ENCODE measurements around the gene RPS6KA3.
"Not testable (repeated sequence)": the region's sequence is repeated elsewhere in the genome, so short reads cannot be mapped to it uniquely, and the experiment has no call there.

Gene RPS6KA3

DNA sequence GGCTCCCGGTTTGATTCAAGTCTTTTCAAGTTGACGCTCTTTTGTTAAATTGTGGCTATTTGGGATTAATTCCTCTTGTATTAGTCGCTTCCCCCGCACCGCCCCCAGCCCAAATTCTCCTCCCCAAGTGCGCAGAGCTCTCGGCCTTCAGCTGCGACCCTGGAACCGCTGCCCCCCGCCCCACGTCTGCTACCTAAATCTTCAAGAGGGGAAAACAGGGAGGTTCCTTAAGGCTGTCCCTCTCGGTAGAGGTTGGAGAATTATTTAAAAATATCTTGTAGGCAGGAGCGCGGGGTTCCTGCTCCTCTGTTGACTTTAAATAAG is 860 bp upstream of the RPS6KA3 start:
- no peaks in the 10 kb centered on the region for H3K4me1 ChIP-seq (ENCODE audit: control insufficient read depth, insufficient read depth, low read length)
- peaks cover 17% of the 10 kb centered on the region for H3K27me3 ChIP-seq (ENCODE audit: control insufficient read depth, insufficient read depth, low read length, poor library complexity, severe bottlenecking)
- no peaks in the 10 kb centered on the region for H3K9me3 ChIP-seq (ENCODE audit: control insufficient read depth, low read length)
- H3K36me3 ChIP-seq (ENCODE audit: control insufficient read depth, insufficient read depth, low read length), result no peaks in the 10 kb centered on the region
- 0% methylated on average over 13 to 14 of the region's 14 CpGs for WGBS, 2 experiments
- no peak overlapping the region for H3K27ac ChIP-seq (ENCODE audit: insufficient read depth, low read depth, low read length, poor library complexity, severe bottlenecking)
- H3K4me3 ChIP-seq (ENCODE audit: insufficient read depth, low read depth, low read length), result peak overlapping the region; percentile 68

- H3K27ac ChIP-seq (ENCODE audit: insufficient read depth, low read depth, low read length, poor library complexity, severe bottlenecking), result no peak overlapping the region
- no peaks in the 10 kb centered on the region for H3K36me3 ChIP-seq (ENCODE audit: control insufficient read depth, insufficient read depth, low read length)
- H3K27me3 ChIP-seq (ENCODE audit: control insufficient read depth, insufficient read depth, low read length, poor library complexity, severe bottlenecking), result peaks cover 17% of the 10 kb centered on the region
- 0% methylated on average over 52 to 69 of the region's 75 CpGs for WGBS, 2 experiments
- H3K4me1 ChIP-seq (ENCODE audit: control insufficient read depth, insufficient read depth, low read length), result no peaks in the 10 kb centered on the region
- no peaks in the 10 kb centered on the region for H3K9me3 ChIP-seq (ENCODE audit: control insufficient read depth, low read length)
- peak overlapping the region; percentile 68 for H3K4me3 ChIP-seq (ENCODE audit: insufficient read depth, low read depth, low read length)
Observed at GRCh38 chrX:20265726-20266681, 705 bp downstream of the RPS6KA3 start.

- Histone ChIP-seq H3K4me3 (ENCODE audit: insufficient read depth, low read depth, low read length) (peak overlapping the region; percentile 68), H3K27ac (ENCODE audit: insufficient read depth, low read depth, low read length, poor library complexity, severe bottlenecking) (no peak overlapping the region), H3K36me3 (ENCODE audit: control insufficient read depth, insufficient read depth, low read length) (no peaks in the 10 kb centered on the region), H3K9me3 (ENCODE audit: control insufficient read depth, low read length) (no peaks in the 10 kb centered on the region), H3K4me1 (ENCODE audit: control insufficient read depth, insufficient read depth, low read length) (no peaks in the 10 kb centered on the region), H3K27me3 (ENCODE audit: control insufficient read depth, insufficient read depth, low read length, poor library complexity, severe bottlenecking) (peaks cover 17% of the 10 kb centered on the region)
- 0 to 1% methylated on average over 25 to 26 of the region's 26 CpGs for WGBS, 2 experiments
Observed at GRCh38 chrX:20265221-20265725, 1.4 kb downstream of the RPS6KA3 start.

GRCh38 chrX:20263474-20263873 is 3.2 kb downstream of the RPS6KA3 start:
- H3K4me3 ChIP-seq (ENCODE audit: insufficient read depth, low read depth, low read length), result no peak overlapping the region
- H3K9me3 ChIP-seq (ENCODE audit: control insufficient read depth, low read length), result no peaks in the 10 kb centered on the region
- no peaks in the 10 kb centered on the region for H3K4me1 ChIP-seq (ENCODE audit: control insufficient read depth, insufficient read depth, low read length)
- no peak overlapping the region for H3K27ac ChIP-seq (ENCODE audit: insufficient read depth, low read depth, low read length, poor library complexity, severe bottlenecking)
- no peaks in the 10 kb centered on the region for H3K36me3 ChIP-seq (ENCODE audit: control insufficient read depth, insufficient read depth, low read length)
- 0 to 13% methylated on average over 2 of the region's 2 CpGs for WGBS, 2 experiments
- H3K27me3 ChIP-seq (ENCODE audit: control insufficient read depth, insufficient read depth, low read length, poor library complexity, severe bottlenecking), result peaks cover 7% of the 10 kb centered on the region

DNA sequence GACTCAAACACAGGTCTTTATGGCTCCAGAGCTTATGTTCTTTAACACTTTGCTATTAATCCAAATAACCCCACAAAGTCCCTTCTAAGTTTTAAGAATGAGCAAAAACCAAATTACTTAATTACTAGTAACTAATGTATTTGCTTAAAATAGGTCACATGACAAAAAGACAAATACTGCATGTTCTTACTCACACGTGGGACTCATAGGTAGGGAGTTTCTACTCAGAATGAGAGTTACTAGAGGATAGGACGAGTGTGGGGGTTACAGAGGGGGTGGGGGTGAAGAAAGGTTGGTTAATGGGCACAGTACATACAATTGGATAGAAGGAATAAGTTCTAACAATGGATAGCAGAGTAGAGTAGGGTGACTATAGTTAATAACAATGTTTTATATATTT is 5.8 kb downstream of the RPS6KA3 start:
- Histone ChIP-seq H3K4me1 (ENCODE audit: control insufficient read depth, insufficient read depth, low read length) (no peaks in the 10 kb centered on the region), H3K27me3 (ENCODE audit: control insufficient read depth, insufficient read depth, low read length, poor library complexity, severe bottlenecking) (no peaks in the 10 kb centered on the region), H3K36me3 (ENCODE audit: control insufficient read depth, insufficient read depth, low read length) (no peaks in the 10 kb centered on the region), H3K27ac (ENCODE audit: insufficient read depth, low read depth, low read length, poor library complexity, severe bottlenecking) (no peak overlapping the region), H3K9me3 (ENCODE audit: control insufficient read depth, low read length) (no peaks in the 10 kb centered on the region), H3K4me3 (ENCODE audit: insufficient read depth, low read depth, low read length) (no peak overlapping the region)
- 75 to 83% methylated on average over 2 of the region's 2 CpGs for WGBS, 2 experiments

DNA sequence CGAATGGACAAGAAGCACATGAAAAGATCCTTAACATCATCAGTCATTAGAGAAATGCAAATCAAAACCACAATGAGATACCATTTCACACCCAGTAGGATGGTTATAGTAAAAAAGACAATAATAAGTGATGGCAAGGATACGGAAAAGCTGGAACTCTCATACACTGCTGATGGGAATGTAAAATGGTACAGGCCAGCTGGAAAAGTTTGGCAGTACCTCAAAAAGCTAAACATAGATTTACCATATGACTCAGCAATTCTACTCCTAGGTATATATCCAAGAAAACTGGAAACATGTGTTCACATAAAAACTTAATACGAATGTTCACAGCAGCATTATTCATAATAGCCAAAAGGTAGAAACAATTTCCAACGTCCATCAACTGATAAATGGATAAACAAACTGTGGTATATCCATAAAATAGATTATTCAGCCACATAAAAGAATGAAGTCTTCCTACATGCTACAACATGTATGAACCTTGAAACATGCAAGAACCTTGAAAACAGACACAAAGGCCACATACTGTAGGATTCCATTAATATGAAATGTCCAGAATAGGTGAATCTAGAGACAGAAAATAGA is 11.9 kb downstream of the RPS6KA3 start:
- WGBS, 2 experiments, result 94 to 100% methylated on average over 3 to 4 of the region's 4 CpGs

DNA sequence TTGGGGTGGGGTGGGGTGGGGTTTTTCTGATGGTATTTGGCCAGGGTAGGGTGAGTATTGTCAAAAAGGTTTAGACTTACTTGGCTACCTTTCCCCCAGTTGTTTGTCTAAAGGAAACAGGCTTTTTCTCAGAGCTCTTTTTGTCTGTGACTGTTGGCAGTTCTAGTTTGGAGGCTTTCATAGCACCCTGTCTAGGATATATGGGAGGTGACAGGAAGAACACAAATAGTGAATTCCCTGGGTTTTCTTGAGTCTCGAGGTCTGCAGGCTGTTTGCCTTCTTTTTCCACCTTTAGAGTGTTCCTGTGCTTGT is 13.5 kb downstream of the RPS6KA3 start:
- no peaks in the 10 kb centered on the region for H3K4me1 ChIP-seq (ENCODE audit: control insufficient read depth, insufficient read depth, low read length)
- WGBS, 2 experiments, result 50 to 56% methylated on average over 1 of the region's 1 CpG
- no peaks in the 10 kb centered on the region for H3K27me3 ChIP-seq (ENCODE audit: control insufficient read depth, insufficient read depth, low read length, poor library complexity, severe bottlenecking)
- H3K4me3 ChIP-seq (ENCODE audit: insufficient read depth, low read depth, low read length), result no peak overlapping the region
- H3K27ac ChIP-seq (ENCODE audit: insufficient read depth, low read depth, low read length, poor library complexity, severe bottlenecking), result no peak overlapping the region
- no peaks in the 10 kb centered on the region for H3K9me3 ChIP-seq (ENCODE audit: control insufficient read depth, low read length)
- H3K36me3 ChIP-seq (ENCODE audit: control insufficient read depth, insufficient read depth, low read length), result no peaks in the 10 kb centered on the region

More for the DNA sequence above, 11.9 kb downstream of the RPS6KA3 start:
- Histone ChIP-seq H3K4me3 (ENCODE audit: insufficient read depth, low read depth, low read length) (no peak overlapping the region), H3K4me1 (ENCODE audit: control insufficient read depth, insufficient read depth, low read length) (no peaks in the 10 kb centered on the region), H3K27me3 (ENCODE audit: control insufficient read depth, insufficient read depth, low read length, poor library complexity, severe bottlenecking) (no peaks in the 10 kb centered on the region), H3K27ac (ENCODE audit: insufficient read depth, low read depth, low read length, poor library complexity, severe bottlenecking) (no peak overlapping the region), H3K9me3 (ENCODE audit: control insufficient read depth, low read length) (no peaks in the 10 kb centered on the region), H3K36me3 (ENCODE audit: control insufficient read depth, insufficient read depth, low read length) (no peaks in the 10 kb centered on the region)

DNA sequence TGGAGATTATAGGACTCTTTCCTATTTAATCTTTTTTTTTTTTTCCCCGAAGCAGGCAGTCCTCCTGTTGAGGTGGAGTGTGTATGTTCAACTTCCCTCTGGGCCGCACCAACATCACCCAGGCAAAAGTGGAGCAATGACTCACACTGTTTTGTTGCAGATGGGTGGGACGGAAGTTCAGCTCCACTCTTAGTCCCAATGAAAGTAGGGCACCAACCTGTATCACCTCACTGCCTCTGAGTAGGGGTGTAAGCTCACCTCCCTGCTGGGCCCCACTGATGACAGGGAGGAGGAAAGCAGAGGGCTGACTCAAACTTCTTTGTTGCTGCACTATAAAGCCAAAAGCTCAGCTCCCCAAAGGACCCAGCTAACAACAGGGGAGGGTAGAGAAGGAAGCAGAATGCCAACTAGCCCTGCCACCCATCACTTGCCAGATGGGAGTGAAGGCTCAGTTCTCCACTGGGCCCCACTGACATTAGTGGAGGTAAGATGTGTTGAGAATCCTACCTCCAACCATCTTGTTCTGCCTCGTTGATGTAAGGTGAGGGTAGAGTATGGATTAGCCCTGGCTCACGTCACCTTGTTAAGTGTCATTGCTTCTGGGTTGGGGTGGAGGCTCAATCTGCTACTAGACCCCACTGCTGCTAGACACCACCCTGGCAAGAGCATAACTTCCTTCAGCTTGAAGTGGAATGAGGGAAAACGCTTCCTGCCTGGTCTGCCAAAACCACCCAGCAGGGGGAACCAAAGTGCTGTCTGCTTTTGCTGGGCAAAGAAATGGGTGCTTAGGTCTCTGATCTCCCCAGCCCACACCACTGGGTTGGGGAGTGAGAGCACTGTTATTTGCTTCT is 14.1 kb downstream of the RPS6KA3 start:
- Histone ChIP-seq H3K27ac (ENCODE audit: insufficient read depth, low read depth, low read length, poor library complexity, severe bottlenecking) (no peak overlapping the region), H3K4me3 (ENCODE audit: insufficient read depth, low read depth, low read length) (no peak overlapping the region), H3K9me3 (ENCODE audit: control insufficient read depth, low read length) (no peaks in the 10 kb centered on the region), H3K36me3 (ENCODE audit: control insufficient read depth, insufficient read depth, low read length) (no peaks in the 10 kb centered on the region), H3K4me1 (ENCODE audit: control insufficient read depth, insufficient read depth, low read length) (no peaks in the 10 kb centered on the region), H3K27me3 (ENCODE audit: control insufficient read depth, insufficient read depth, low read length, poor library complexity, severe bottlenecking) (no peaks in the 10 kb centered on the region)
- WGBS, 2 experiments, result 68 to 92% methylated on average over 4 to 6 of the region's 6 CpGs

- H3K4me1 ChIP-seq (ENCODE audit: control insufficient read depth, insufficient read depth, low read length), result no peaks in the 10 kb centered on the region
- no peak overlapping the region for H3K27ac ChIP-seq (ENCODE audit: insufficient read depth, low read depth, low read length, poor library complexity, severe bottlenecking)
- H3K4me3 ChIP-seq (ENCODE audit: insufficient read depth, low read depth, low read length), result no peak overlapping the region
- H3K36me3 ChIP-seq (ENCODE audit: control insufficient read depth, insufficient read depth, low read length), result no peaks in the 10 kb centered on the region
- H3K27me3 ChIP-seq (ENCODE audit: control insufficient read depth, insufficient read depth, low read length, poor library complexity, severe bottlenecking), result no peaks in the 10 kb centered on the region
- H3K9me3 ChIP-seq (ENCODE audit: control insufficient read depth, low read length), result no peaks in the 10 kb centered on the region
Observed at GRCh38 chrX:20251691-20252090, 15.0 kb downstream of the RPS6KA3 start.

GRCh38 chrX:20250146-20250545 is 16.6 kb downstream of the RPS6KA3 start:
- not testable (repeated sequence) for H3K36me3 ChIP-seq (ENCODE audit: control insufficient read depth, insufficient read depth, low read length); H3K9me3 ChIP-seq (ENCODE audit: control insufficient read depth, low read length); H3K4me1 ChIP-seq (ENCODE audit: control insufficient read depth, insufficient read depth, low read length); H3K27me3 ChIP-seq (ENCODE audit: control insufficient read depth, insufficient read depth, low read length, poor library complexity, severe bottlenecking); H3K4me3 ChIP-seq (ENCODE audit: insufficient read depth, low read depth, low read length); H3K27ac ChIP-seq (ENCODE audit: insufficient read depth, low read depth, low read length, poor library complexity, severe bottlenecking)

All from ectodermal cell (in vitro differentiated cells).